Loucy (cell line): ENCODE data around the gene RSPH10B2.
"Not testable (repeated sequence)": the region's sequence is repeated elsewhere in the genome, so short reads cannot be mapped to it uniquely, and the experiment has no call there.

Experiments
- H2AFZ ChIP-seq: fragments of 200-600 bp; sonication (generic); 2 replicates; pipeline ENCODE4 v1.6.0; 2016; ENCODE audit warnings: antibody characterized with exemption, mild to moderate bottlenecking, low read length, moderate library complexity
- H3F3A ChIP-seq: fragments of 200-600 bp; 2 replicates; pipeline ENCODE4 v1.6.0; 2016; ENCODE audit warnings: antibody characterized with exemption, low read depth, mild to moderate bottlenecking
- H3K27me3 ChIP-seq: fragments of 200-600 bp; sonication (generic); 2 replicates; pipeline ENCODE4 v1.6.1; 2014; ENCODE audit warnings: low read length, mild to moderate bottlenecking; ENCODE audit not compliant: insufficient read depth, poor library complexity, severe bottlenecking
- H3K36me3 ChIP-seq: fragments of 200-600 bp; sonication (generic); 2 replicates; pipeline ENCODE4 v1.6.1; 2016; ENCODE audit warnings: low read length; ENCODE audit not compliant: insufficient read depth
- H3K4me1 ChIP-seq: fragments of 200-600 bp; sonication (generic); 2 replicates; pipeline ENCODE4 v1.5.1; 2014; ENCODE audit warnings: low read length, mild to moderate bottlenecking; ENCODE audit not compliant: insufficient read depth, poor library complexity, severe bottlenecking
- H3K4me2 ChIP-seq: fragments of 200-600 bp; sonication (generic); 2 replicates; pipeline ENCODE4 v1.6.0; 2014; ENCODE audit warnings: antibody characterized with exemption, low read length, low read depth, mild to moderate bottlenecking; ENCODE audit not compliant: poor library complexity, severe bottlenecking
- H3K4me3 ChIP-seq: fragments of 200-600 bp; sonication (generic); 2 replicates; pipeline ENCODE4 v1.5.1; 2014; ENCODE audit warnings: low read length, mild to moderate bottlenecking, mixed read lengths; ENCODE audit not compliant: poor library complexity, severe bottlenecking
- H3K79me2 ChIP-seq: fragments of 200-600 bp; sonication (generic); 2 replicates; pipeline ENCODE4 v1.6.1; 2014; ENCODE audit warnings: low read length; ENCODE audit not compliant: insufficient read depth
- H3K9ac ChIP-seq: fragments of 200-600 bp; sonication (generic); 2 replicates; pipeline ENCODE4 v1.6.0; 2014; ENCODE audit warnings: mild to moderate bottlenecking, low read depth, low read length, moderate library complexity; ENCODE audit not compliant: poor library complexity, severe bottlenecking
- H3K9me2 ChIP-seq: fragments of 200-600 bp; sonication (generic); replicated peaks from 2 replicates; pipeline ENCODE4 v1.6.1; 2016; ENCODE audit warnings: low read depth, low read length, mixed read lengths
- H3K9me3 ChIP-seq: fragments of 200-600 bp; sonication (generic); 2 replicates; pipeline ENCODE4 v1.6.1; 2014; ENCODE audit warnings: mild to moderate bottlenecking, antibody characterized with exemption, low read length, low read depth; ENCODE audit not compliant: insufficient read depth
- H4K20me1 ChIP-seq: fragments of 200-600 bp; sonication (generic); 2 replicates; pipeline ENCODE4 v1.6.0; 2014; ENCODE audit warnings: antibody characterized with exemption, low read length, mild to moderate bottlenecking; ENCODE audit not compliant: insufficient read depth, poor library complexity, severe bottlenecking
- TF ChIP-seq, protein P1 (sequence below): fragments of 200-600 bp; sonication (generic); conservative IDR thresholded peaks from 2 replicates; pipeline ENCODE4 v1.5.1; 2014; ENCODE audit warnings: mild to moderate bottlenecking, antibody characterized with exemption, low read length

The RSPH10B2 gene

DNA sequence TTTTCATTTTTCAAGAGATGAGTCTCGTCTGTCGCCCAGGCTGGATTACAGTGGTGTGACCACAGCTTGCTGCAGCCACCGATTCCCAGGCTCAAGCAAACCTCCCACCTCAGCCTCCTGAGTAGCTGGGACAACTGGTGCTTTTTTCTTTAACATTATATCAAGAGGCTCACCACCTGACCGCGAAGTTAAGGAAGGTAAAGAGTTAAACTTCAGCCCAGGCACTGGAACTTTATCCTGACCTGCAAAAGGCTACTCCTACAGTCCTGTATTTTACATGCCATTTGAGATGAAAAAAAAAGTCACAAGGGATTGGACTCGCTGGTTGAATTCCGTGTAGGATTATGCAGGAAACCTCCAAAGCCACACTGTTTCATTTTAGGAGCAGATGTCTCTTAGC lies 61.6 kb downstream of the RSPH10B2 start:
- H4K20me1 ChIP-seq, H3K4me3 ChIP-seq, H2AFZ ChIP-seq, H3K9me2 ChIP-seq, H3K9ac ChIP-seq, H3K4me2 ChIP-seq, H3K36me3 ChIP-seq, H3K79me2 ChIP-seq, H3K4me1 ChIP-seq, H3K27me3 ChIP-seq, H3K9me3 ChIP-seq, H3F3A ChIP-seq: not testable (repeated sequence)

DNA sequence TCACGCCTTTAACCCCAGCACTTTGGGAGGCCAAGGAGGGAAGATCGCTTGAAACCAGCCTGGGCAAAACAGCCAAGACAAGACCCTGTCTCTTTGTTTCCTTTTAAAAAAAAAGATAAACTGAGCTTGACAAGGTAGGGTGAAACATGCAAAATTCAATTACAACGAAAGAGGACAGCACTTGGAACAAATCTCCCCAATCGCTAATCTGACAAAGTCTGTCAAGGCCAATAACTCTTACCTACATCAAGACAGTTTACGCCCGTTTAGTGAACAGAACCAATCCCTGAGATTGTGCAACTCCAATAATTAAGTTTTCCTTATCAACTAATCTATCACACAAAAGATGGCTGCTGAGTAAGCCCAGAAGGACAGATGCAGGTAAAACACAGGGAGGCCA lies 67.7 kb downstream of the RSPH10B2 start:
- not testable (repeated sequence) for H3K4me3 ChIP-seq, H3K79me2 ChIP-seq, H3K9ac ChIP-seq, H3K9me2 ChIP-seq, H3K27me3 ChIP-seq, H3K36me3 ChIP-seq, H3K4me1 ChIP-seq, H3F3A ChIP-seq, H3K9me3 ChIP-seq, H4K20me1 ChIP-seq, H2AFZ ChIP-seq, H3K4me2 ChIP-seq

DNA sequence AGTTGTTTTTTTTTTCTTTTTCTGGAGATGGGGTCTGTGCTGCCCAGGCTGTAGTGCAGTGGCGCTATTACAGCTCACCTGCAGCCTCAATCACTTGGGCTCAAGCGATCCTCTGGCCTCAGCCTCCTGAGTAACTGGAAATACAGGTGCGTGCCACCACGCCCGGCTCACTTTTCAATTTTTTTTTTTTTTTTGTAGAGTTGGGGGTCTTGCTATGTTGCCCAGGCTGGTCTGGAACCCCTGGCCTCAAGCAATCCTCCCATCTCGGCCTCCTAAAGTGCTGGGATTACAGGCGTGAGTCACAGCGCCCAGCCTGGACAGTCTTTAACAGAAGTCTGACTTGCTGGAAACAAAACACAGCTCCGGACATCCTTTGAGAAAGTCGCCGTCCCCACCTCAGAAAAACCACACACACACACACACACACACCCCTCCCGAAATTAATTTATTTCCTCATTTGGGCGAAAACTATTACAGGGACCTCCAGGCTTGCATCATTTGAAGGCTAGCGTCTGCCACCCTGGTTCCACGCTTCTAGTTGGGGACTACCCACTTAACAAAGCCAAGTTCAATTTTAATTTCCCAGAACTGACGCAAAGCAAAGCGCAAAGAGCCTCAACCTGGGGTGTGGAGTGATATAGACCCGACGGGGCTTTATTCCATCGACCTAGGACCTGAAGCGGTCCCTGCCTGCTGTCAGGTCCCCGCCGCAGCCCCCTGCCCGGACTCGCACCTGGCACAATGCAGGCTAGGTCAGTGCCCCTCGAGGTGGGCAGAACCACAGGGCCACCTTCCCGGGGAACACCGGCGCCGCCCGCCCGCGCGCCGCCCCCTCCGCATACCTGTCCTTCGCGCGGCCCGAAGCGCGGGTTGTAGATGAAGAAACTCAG lies 71.6 kb downstream of the RSPH10B2 start:
- H3K9me3 ChIP-seq, H3K79me2 ChIP-seq, H2AFZ ChIP-seq, H3K36me3 ChIP-seq, H3F3A ChIP-seq, H4K20me1 ChIP-seq, H3K9me2 ChIP-seq, H3K4me1 ChIP-seq: not testable (repeated sequence)
- H3K9ac ChIP-seq: peak overlapping the region; percentile 39
- H3K4me3 ChIP-seq: peak overlapping the region; percentile 81
- H3K4me2 ChIP-seq: peak overlapping the region; percentile 71
- H3K27me3 ChIP-seq: peaks cover 28% of the 10 kb centered on the region

DNA sequence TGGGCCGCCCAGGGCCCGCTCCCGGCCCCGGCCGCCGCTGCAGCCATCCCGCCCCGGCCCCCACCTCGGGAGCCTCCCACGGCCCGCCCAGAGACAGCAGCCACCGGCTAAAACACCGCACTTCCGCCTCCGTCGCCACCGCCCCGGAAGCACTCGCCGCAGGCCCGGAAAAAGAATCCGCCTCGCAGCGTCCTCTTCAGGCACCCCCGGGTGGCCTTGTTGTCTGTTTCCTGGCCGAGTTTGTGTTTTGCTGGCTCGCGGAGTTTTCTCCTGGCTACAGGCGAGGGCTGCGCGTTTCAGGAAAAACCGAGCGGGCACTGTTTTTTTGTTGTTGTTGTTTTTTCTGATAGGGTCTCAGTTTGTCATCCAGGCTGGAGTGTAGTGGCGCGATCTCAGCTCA lies 72.2 kb downstream of the RSPH10B2 start, which contains the start of gene CCZ1B:
CCZ1B (minus strand) TSS at position 125 of the 400 bp plus-strand sequence; CDS start at position 47, 78 bp downstream.
- Histone ChIP-seq H3K4me2 (peak within 1 kb of the TSS; percentile 71), H3K27me3 (peaks cover 34% of the 10 kb centered on the region), H3K9ac (peak within 1 kb of the TSS; percentile 64), H3K4me3 (peak within 1 kb of the TSS; percentile 81), H2AFZ (peak within 1 kb of the TSS; percentile 87)
- H3K36me3 ChIP-seq, H3F3A ChIP-seq, H3K9me3 ChIP-seq, H3K4me1 ChIP-seq, H3K79me2 ChIP-seq, H4K20me1 ChIP-seq, H3K9me2 ChIP-seq: not testable (repeated sequence)
- TF ChIP-seq, protein P1, sequence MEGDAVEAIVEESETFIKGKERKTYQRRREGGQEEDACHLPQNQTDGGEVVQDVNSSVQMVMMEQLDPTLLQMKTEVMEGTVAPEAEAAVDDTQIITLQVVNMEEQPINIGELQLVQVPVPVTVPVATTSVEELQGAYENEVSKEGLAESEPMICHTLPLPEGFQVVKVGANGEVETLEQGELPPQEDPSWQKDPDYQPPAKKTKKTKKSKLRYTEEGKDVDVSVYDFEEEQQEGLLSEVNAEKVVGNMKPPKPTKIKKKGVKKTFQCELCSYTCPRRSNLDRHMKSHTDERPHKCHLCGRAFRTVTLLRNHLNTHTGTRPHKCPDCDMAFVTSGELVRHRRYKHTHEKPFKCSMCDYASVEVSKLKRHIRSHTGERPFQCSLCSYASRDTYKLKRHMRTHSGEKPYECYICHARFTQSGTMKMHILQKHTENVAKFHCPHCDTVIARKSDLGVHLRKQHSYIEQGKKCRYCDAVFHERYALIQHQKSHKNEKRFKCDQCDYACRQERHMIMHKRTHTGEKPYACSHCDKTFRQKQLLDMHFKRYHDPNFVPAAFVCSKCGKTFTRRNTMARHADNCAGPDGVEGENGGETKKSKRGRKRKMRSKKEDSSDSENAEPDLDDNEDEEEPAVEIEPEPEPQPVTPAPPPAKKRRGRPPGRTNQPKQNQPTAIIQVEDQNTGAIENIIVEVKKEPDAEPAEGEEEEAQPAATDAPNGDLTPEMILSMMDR: peak; percentile 31

DNA sequence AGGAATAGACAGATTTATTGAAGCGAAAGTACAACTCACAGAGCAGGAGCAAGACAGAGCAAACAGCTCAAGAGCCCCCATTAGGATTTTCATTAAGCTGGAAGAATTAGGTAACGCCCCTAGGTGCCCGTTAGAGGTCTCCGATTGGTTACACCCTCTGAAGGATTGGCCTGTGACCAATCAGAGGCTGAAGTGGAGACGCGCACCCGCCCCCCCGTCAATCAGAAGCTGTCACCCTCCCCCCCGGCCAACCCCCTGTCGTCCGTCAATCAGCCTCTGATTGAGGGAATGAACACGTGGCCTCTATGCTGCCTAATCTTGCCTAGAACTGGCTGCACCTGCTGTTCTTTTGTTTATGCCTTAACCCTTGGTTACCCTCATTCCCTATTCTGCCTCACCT lies 73.3 kb downstream of the RSPH10B2 start:
- H3K27me3 ChIP-seq: peaks cover 44% of the 10 kb centered on the region
- not testable (repeated sequence) for H3F3A ChIP-seq

DNA sequence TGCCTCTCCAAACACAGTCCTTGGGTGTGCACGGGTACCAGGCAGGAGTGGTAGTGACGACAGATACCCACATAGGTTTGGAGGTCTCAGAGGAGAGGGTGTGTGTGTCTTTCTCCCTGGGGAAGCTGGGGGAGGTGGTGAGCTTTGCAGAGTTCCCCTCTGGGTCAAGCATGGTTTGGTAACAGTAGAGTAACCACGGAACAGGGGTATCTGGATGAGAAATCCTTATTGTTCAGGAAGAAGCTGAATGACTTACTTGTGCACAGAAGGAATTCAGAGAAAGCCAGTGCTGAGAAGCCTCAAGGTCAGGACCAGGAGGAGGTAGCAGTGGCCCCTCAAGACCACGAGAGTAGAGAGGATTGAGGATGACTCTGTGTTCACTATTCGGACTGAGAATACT lies 75.7 kb downstream of the RSPH10B2 start:
- H3K4me1 ChIP-seq, H3F3A ChIP-seq, H3K79me2 ChIP-seq, H3K9me3 ChIP-seq, H2AFZ ChIP-seq, H3K4me3 ChIP-seq, H3K36me3 ChIP-seq, H3K9me2 ChIP-seq, H4K20me1 ChIP-seq, H3K9ac ChIP-seq, H3K4me2 ChIP-seq: not testable (repeated sequence)
- H3K27me3 ChIP-seq: peaks cover 59% of the 10 kb centered on the region

More for the DNA sequence above, 73.3 kb downstream of the RSPH10B2 start:
- H3K9ac ChIP-seq, H3K9me3 ChIP-seq, H3K79me2 ChIP-seq, H3K4me3 ChIP-seq, H4K20me1 ChIP-seq, H3K36me3 ChIP-seq, H3K4me2 ChIP-seq, H3K4me1 ChIP-seq, H3K9me2 ChIP-seq, H2AFZ ChIP-seq: not testable (repeated sequence)

DNA sequence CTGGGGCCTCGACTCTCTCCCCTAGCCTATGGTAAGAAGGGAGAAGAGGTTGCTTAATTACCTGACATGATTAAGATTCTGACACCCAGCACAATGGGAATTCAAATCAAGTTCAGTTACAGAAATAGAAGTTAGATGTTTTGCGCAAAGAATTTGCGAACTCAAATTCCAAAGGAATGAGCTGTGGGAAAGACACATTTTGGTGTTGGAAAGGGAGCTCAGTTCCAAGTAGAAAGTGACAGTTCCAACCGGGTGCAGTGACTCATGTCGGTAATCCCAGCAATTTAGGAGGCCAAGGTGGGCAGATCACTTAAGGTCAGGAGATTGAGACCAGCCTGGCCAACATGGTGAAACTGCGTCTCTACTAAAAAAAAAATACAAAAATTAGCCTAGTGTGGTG lies 76.1 kb downstream of the RSPH10B2 start:
- H3K9ac ChIP-seq, H2AFZ ChIP-seq, H3K4me3 ChIP-seq, H4K20me1 ChIP-seq, H3K4me1 ChIP-seq, H3K9me3 ChIP-seq, H3K79me2 ChIP-seq, H3K9me2 ChIP-seq, H3K4me2 ChIP-seq, H3F3A ChIP-seq, H3K36me3 ChIP-seq: not testable (repeated sequence)
- peaks cover 59% of the 10 kb centered on the region for H3K27me3 ChIP-seq
